Fibroblast of mammary gland (primary cell): ENCODE data around the gene TPSB2.

Experiments used
- DNase-seq: peaks from one replicate; pipeline ENCODE4 v3.0.0-alpha.2; 2010; ENCODE audit warnings: low read depth
- H3K4me3 ChIP-seq: 2 replicates; pipeline ENCODE4 v1.5.1; 2011; ENCODE audit warnings: low read depth, mild to moderate bottlenecking, low read length, moderate library complexity; ENCODE audit not compliant: control insufficient read depth
- TF ChIP-seq, protein P1 (sequence below): conservative IDR thresholded peaks from 2 replicates; pipeline ENCODE4 v1.5.1; 2011; ENCODE audit warnings: low read depth, low read length, inconsistent platforms; ENCODE audit not compliant: control insufficient read depth, insufficient read depth

The TPSB2 gene

DNA sequence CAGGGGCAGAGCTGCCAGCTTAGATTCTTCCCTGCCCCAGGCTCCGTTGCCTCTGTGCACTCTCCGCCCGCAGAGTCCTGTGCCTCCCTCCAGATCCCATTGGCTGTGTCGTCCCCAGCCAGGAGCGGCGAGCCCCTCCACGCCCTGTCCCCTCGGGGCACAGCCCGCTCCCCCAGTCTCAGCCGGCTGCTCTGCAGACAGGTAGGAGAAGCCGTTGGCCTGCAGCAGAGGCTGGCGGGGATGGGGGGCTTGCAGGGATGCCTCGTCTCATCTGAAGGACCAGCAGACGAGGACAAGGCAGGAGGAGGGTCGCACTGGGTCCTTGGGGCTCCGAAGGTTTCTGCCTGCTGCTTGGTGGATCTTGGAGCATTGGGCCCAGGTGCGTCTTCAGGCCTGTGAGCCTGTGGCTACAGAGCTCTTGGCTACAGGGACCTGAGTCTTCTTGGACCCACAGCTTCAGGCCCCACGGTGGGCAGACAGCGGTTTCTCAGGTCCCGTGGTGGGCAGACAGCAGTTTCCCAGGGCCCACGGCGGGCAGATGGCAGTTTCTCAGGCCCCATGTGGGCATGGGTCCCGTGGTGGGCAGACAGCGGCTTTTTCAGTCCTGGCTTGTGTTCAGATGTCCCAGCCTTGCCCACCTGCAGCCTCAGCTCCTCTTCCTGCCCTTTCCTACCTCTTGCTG lies 10.9 kb downstream of the TPSB2 start:
- no peak overlapping the region for H3K4me3 ChIP-seq
- TF ChIP-seq, protein P1, sequence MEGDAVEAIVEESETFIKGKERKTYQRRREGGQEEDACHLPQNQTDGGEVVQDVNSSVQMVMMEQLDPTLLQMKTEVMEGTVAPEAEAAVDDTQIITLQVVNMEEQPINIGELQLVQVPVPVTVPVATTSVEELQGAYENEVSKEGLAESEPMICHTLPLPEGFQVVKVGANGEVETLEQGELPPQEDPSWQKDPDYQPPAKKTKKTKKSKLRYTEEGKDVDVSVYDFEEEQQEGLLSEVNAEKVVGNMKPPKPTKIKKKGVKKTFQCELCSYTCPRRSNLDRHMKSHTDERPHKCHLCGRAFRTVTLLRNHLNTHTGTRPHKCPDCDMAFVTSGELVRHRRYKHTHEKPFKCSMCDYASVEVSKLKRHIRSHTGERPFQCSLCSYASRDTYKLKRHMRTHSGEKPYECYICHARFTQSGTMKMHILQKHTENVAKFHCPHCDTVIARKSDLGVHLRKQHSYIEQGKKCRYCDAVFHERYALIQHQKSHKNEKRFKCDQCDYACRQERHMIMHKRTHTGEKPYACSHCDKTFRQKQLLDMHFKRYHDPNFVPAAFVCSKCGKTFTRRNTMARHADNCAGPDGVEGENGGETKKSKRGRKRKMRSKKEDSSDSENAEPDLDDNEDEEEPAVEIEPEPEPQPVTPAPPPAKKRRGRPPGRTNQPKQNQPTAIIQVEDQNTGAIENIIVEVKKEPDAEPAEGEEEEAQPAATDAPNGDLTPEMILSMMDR, result no peak
- no peak for DNase-seq

DNA sequence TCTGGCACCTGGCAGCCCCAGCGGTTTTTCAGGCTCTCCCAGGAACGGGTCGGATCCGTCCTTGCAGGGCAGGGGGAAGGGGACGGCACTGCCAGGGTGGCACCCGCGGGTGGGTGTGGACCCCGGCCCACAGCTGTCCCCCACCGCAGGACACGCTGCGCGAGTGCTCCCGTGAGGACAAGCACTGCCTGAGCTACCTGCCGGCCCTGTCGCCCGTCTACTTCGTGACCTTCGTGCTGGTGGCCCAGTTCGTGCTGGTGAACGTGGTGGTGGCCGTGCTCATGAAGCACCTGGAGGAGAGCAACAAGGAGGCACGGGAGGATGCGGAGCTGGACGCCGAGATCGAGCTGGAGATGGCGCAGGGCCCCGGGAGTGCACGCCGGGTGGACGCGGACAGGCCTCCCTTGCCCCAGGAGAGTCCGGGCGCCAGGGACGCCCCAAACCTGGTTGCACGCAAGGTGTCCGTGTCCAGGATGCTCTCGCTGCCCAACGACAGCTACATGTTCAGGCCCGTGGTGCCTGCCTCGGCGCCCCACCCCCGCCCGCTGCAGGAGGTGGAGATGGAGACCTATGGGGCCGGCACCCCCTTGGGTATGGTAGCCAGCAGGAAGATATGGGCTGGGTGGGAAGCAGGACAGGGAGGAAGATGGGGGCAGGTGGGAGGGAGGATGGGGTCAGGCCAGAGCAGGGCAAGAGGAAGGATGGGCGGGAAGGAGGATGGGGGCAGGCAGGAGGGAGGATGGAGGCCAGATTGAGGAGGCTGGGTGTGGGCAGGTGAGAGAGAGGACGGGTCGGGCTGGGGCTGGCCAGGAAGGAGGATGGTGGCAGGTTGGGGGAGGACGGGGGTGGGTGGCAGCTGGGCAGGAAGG lies 11.7 kb downstream of the TPSB2 start:
- H3K4me3 ChIP-seq, result no peak overlapping the region
- no peak for DNase-seq
- TF ChIP-seq, protein P1, result no peak

DNA sequence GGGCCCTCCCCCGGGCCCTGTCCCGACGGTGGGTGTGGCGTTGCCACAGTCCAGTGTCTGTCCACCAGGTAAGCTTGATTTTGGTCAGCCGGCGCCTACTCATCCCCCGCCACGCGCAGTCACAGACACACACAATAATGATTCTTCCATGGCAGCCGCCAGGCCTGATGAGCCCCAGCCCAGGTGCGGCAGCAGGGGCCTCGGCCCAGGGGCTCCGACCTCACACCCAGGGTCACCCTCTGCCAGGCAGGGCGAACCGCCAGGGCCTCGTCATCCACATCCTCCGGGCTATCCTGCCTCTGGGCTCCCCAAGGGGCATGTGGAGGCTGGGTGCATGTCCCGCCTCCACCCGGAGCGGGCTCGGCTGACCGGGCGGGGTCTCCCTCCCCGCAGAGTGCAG lies 12.5 kb downstream of the TPSB2 start:
- no peak overlapping the region for H3K4me3 ChIP-seq
- no peak for DNase-seq
- TF ChIP-seq, protein P1, result no peak

DNA sequence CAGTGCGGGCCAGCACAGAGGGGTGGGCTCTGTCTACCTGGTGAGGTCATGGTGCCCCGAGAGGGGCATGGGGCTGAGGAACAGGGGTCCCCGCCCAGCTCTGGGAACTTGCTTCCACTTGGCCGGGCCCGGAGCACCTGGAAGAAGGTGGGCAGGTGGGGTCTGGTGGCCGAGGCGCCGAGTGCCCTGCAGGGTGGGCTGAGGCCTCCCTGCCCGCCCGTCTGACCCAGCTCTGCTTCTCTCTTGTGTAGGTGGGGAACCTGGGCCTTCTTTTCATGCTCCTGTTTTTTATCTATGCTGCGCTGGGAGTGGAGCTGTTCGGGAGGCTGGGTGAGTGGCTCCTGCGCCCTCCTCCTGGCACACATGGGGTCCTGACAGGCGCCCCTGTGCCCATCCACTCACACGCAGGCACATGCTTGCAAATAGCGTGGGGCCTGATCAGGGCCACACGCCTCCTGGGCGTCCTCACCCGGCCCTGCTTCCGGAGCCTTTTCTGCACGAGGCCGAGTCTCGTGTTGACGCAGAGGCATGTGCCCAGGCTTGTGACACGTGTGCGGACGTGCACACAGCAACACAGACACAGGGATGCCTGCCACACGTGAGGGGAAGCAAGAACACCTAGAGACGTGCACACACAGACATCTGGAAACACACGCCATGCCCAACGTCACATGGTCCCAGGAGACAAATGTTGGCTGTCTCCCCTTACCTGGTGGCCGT lies 13.1 kb downstream of the TPSB2 start:
- H3K4me3 ChIP-seq, result no peak overlapping the region
- TF ChIP-seq, protein P1, result no peak
- no peak for DNase-seq

DNA sequence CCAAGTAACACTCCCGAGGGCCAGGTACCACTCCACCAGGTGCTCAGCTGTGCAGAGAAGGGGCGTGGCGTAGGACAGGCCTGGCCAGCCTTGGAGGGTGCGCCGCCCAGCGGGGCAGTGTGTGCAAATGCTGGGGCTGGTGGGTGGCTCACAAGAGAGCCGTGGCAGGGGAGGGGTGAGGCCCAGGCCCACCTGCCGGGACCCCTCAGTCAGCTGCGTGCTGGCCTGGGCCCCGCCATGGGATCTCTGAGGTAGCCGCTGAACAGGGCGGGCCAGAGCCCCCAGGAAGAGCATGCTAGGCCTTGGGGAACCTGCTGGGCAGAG lies 13.7 kb downstream of the TPSB2 start:
- no peak for DNase-seq
- TF ChIP-seq, protein P1, result no peak
- H3K4me3 ChIP-seq, result no peak overlapping the region

DNA sequence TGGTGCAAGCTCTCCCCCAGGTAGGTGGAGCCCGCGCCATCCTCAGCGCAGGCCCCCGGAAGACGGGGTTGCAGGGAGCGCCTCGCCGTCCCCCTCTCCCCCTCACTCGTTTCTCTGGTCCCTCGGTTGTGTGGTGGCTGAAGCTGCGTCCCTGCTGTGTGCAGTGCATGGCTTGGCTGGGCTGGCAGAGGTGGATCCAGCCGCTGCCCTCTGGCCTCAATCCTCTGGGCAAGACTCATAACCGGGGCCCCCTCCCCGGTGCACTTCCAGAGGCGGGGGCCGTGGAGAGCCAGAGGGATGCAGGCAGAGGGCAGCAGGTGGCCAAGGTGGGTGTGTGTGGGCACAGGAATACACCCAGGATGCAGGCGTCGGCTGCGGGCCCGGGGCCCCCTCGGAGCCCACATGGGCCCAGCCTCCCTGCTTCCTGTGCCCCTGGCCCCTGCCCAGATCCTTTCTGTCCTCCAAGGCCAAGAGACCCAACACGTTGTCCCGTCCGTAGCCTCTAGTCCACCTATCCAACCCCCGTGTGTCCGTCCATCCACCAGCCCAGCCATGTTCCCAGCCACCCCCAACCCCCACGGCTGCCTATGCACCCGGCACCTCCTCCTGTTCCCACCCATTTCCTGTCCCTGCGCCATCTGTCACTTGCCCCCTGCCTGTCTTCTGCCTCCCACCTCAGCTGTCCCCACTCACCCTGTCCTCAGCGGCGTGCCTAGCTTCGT lies 14.2 kb downstream of the TPSB2 start:
- TF ChIP-seq, protein P1, result no peak
- DNase-seq, result no peak
- H3K4me3 ChIP-seq, result no peak overlapping the region
